CD4-positive, alpha-beta T cell treated with Interleukin-4 for 1 hour (primary cell): ENCODE measurements around the gene MACROD2.

ENCODE experiments used
- DNase-seq, 2 donors: peaks; one replicate each; pipeline ENCODE4 v3.0.0-alpha.2; 2020 to 2022

MACROD2 gene

GRCh38 chr20:15921930-15922329 is 1926.6 kb downstream of the MACROD2 start:
- DNase-seq, result no peak

GRCh38 chr20:15922556-15922955 is 1927.2 kb downstream of the MACROD2 start:
- no peak for DNase-seq

GRCh38 chr20:15923030-15923776 is 1927.9 kb downstream of the MACROD2 start:
- peak in 1 of 2 donors; percentile 46 for DNase-seq

GRCh38 chr20:15924556-15924955 is 1929.2 kb downstream of the MACROD2 start:
- DNase-seq, result no peak

GRCh38 chr20:15925376-15925775 is 1930.1 kb downstream of the MACROD2 start:
- DNase-seq, result no peak

- no peak for DNase-seq
Observed at GRCh38 chr20:15927893-15928650, 1932.8 kb downstream of the MACROD2 start.

GRCh38 chr20:15928946-15929345 is 1933.6 kb downstream of the MACROD2 start:
- DNase-seq, result no peak

GRCh38 chr20:15930311-15931305 is 1935.3 kb downstream of the MACROD2 start:
- DNase-seq, result no peak

GRCh38 chr20:15931897-15932296 is 1936.6 kb downstream of the MACROD2 start:
- DNase-seq, result no peak

GRCh38 chr20:15937179-15937578 is 1941.9 kb downstream of the MACROD2 start:
- DNase-seq, result peak in 1 of 2 donors; percentile 32

- no peak for DNase-seq
Observed at GRCh38 chr20:15938847-15939246, 1943.5 kb downstream of the MACROD2 start.

- DNase-seq, result no peak
Observed at GRCh38 chr20:15940127-15940526, 1944.8 kb downstream of the MACROD2 start.

GRCh38 chr20:15942130-15942529 is 1946.8 kb downstream of the MACROD2 start:
- DNase-seq, result no peak

GRCh38 chr20:15945289-15945688 is 1950.0 kb downstream of the MACROD2 start:
- DNase-seq, result no peak

- DNase-seq, result no peak
Observed at GRCh38 chr20:15949391-15949790, 1954.1 kb downstream of the MACROD2 start.

GRCh38 chr20:15951658-15952057 is 1956.3 kb downstream of the MACROD2 start:
- no peak for DNase-seq

GRCh38 chr20:15958142-15958541 is 1962.8 kb downstream of the MACROD2 start:
- no peak for DNase-seq

GRCh38 chr20:15965165-15965564 is 1969.8 kb downstream of the MACROD2 start:
- no peak for DNase-seq

- no peak for DNase-seq
Observed at GRCh38 chr20:15967334-15967733, 1972.0 kb downstream of the MACROD2 start.

- no peak for DNase-seq
Observed at GRCh38 chr20:15976047-15976736, 1980.9 kb downstream of the MACROD2 start.

GRCh38 chr20:15977026-15977425 is 1981.7 kb downstream of the MACROD2 start:
- no peak for DNase-seq

GRCh38 chr20:15977758-15978157 is 1982.4 kb downstream of the MACROD2 start:
- DNase-seq, result no peak
